Activated T-cell treated with anti-CD3 and anti-CD28 coated beads, Interleukin-2, amount 50 U/mL, for 1 hour (primary cell): Measurements from ENCODE around the gene RGS14.
"Not testable (repeated sequence)": the region's sequence is repeated elsewhere in the genome, so short reads cannot be mapped to it uniquely, and the experiment has no call there.

Experiments
- DNase-seq: peaks from one replicate; pipeline ENCODE4 v3.0.0-alpha.2; 2020

RGS14 gene

DNA sequence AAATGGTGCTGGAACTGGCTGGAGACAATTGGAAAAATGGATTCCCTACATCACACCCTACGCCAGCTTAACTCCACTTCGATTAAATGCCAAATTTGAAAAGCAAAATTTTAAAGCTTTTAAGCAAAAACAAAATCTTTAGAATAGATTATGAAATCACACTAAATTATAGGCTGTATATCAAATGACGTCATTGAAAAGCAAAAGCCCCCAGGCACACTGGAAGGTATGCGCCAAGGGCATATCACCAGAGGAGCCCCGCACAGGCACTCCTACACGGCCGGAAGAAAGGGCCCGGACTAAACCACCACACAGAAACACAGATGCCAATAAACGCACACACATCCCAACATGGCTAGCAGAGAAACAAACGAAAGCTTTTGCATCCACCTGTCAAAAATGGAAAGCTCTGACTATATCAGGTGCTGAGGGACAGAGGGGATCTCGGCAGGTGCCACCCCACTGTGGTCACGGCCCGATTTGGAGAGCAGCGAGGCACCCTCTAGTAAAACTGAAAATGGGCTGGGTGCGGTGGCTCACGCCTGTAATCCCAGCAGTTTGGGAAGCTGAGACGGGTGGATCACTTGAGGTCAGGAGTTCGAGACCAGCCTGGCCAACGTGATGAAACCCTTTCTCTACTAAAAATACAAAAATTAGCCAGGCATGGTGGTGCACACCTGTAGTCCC is 29.0 kb upstream of the RGS14 start:
- no peak for DNase-seq

DNA sequence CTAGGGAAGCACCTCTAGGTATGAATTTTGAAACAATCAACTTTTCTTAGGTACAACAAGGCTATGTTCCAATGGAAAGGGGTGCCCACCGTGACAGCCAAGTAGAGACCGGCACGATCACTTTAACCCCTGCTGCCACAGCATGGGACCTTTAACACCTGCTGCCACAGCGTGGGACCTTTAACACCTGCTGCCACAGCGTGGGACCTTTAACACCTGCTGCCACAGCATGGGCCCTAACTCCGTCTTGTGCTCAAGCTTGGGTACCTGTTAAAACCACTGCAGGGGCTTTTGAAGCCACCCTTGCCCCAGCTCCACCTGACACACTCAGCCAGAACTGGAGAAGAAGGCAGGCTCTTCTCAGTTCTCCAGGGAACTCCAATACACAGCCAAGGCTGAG is 27.8 kb upstream of the RGS14 start:
- no peak for DNase-seq

DNA sequence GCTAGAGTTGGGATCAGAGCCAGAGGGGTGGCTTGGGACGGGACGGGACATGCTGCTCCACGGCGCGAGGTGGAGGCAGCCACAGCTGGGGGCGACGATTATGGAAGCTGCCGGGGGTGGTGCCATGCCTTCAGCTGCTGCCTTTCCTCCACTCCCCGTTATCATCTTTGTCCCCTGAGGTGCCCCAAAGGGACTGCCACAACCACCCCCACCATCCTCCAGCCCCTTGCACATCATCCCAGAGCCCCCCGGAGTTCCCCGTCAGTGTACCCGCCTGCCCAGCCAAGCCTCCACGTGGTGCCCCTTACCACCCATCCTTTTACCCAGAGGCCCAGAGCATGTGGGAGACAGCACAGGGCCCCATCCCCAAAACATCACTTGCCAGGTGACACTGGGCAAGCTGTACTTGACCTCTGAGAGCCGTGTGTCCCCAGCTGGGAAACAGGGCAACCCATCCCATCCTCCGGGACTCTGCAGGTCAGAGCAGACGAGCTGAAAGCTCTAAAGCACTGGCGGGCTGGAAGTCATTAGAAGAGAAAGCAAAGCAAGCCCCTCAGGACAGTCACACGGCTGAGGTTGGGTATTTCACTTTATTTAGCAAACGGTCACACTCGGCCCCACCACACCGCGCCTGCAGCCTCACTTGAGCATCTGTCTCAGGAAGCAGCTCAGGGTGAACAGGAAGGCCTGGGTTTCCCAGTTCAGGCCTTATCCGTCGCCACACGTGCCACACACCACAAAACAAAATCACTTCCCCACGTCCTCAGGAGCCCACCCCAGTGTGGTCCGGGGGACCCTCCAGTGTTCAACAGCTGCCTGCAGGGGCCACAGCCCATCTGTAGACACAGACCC is 26.5 kb upstream of the RGS14 start:
- DNase-seq, result no peak

DNA sequence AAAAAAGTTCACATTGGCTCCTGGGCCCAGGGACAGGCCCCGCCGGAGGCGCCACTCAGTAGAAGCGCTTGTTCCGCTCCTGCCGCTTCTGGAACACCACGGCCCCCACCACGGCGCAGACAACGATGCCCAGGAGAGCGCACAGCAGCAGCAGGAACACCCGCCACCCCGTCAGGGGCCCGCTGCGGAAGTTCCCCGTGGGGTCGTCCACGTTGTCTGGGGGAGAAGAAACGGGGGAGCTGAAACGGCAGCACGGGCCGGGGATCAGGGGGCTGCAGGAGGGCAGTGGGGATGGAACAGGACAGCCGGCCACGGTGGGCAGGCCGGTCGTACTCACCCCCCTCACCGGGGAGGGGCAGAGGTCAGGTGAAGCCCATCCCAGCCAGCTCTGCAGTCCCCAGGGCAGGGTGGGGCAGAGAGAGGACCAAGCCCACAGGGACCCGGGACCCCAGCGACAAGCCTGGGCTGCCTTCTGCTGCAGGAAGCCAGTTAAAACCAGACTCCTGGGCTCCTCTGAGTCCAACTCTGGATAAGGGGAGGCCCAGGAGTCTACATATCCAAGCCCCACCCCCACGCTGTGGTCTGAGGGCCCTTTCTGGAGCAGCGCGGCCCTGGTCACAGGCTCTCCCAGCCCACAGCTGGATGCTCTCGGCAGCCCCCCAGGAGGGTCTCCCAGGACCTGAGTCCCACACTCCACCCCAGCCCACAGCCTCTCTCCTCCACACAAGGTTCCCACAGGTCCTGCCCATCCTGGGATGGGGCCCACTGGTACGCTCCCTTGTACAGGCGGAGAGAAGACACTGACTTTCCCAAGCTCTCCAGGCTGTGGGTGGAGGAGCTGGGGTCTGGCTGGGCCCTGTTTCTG is 25.5 kb upstream of the RGS14 start:
- no peak for DNase-seq

DNA sequence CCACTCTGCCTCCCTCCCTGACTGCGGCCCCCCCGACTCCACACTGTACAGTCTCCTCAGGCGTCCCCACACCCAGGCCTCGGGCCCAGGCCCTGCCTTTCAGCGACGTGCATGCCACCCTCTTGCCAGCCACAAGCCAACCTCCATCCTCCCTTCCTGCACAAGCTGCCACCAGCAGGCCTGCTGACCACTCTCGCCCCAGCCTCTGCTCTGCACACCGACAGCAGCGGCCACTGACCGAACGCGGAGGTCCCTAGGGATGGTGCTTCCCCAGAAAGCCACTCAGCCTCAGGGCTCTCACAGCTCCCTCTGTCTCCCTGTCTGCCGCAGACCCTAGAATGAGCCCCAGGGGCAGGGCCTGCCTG is 24.8 kb upstream of the RGS14 start:
- no peak for DNase-seq

DNA sequence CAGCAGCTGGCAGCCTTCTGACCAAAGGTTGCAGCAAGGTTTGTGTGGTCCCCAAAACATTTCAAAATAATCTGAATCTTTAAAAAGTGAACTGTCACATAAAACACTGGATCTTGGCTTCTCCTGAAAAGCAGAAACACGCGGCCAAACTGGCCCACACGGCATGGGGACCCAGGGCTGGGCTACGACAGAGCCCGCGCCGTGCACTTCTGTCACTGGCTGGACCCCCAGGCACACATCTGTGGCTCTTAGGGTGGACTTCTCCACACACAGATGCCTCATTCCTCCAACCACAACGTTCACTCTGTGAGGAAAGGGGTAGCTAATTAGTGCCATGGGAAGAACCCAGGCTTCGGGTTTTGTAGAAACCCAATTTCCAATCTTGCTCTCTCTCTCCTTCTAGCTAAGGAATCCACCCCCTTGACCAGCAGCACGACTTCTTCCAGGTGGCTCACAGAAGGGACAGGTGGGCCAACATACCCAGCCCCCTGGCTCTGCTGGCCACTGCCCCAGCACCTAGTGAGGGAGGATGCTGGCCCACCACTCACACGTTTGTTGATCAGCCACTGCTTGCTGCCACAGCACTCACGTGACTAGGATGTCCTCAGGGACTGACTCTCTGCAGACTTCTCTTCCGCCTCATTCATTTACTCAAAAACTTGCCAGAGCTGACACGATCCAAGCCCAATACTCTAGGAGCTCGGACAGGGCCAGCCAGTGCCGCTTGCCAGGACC is 24.1 kb upstream of the RGS14 start:
- DNase-seq, result no peak

DNA sequence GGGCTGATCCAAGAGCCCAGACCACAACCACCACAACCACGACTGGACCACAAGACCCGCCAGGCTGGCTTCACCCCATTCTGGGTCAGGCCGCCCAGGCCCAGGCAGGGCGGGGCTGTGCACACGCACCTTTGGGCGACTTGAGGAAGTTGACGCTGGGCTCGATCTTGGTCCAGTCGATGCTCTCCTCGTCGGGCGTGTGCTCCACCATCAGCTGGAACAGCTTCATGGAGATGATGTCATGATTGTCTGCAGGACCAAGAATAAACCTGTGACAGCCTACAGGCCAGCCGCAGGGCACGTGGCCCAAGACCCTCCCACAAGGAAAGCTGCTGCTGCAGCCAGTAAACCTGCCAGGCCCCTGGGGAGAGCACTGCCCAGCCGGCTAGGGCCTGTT is 23.6 kb upstream of the RGS14 start:
- DNase-seq, result no peak

DNA sequence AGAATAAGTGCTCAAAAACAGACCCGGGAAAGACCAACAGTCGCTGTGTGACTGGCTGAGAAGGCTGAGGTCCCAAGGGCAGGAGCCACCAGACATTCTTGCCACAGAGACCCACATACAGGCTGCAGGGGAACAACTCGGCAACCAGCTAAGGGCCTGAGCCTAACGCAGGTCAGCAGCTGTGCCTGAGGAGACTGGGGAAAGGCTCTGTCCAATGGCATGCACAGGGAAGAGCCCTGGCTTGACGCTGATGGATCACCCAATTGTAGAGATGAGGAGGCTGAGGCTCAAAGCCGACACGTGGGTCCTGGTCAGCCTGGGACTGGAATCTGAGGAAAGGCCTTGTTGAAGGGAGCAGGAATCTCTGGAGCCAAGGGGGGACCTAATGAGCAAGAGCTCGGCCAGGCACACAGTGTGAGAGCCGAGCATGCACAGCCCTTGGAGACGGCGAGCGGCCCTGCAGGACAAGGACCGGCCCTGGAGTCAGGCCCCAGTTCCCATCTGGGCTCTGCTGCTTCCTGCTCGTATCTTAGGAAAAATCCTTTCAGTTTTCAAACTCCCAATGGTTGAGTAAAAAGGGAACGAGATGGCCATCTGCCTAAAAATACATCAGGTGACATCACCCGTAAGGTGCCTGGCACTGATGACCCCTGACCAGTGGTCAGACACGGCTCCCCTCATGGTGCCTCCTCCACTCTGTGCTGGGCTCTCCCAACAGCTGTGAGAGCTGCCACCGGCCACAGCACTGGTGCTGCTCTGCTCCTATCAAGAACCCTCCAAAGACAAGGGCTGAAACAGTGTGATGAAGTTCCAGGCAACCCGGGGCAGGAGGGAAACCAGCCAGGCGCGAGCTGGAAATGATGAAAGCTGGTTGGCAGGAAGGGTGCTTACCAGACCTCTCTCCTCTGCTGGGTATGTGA is 22.7 kb upstream of the RGS14 start:
- DNase-seq, result no peak

DNA sequence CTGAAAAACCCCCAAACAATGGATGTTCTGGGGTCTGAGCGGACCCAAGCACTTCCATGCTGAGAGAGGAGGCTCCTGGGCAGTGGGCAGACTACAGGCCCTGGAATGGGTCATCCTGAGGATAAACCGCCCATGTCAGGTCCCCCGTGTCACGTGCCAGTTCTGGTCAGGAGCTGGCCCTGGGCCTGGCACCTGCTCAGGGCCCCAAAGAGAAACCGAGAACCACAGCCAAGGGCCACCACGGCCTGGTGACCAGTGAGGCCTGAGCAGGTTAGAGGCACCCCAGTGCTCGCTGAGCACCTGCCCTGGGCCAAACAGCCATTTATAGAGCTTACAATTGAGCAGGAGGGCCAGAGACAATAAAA is 22.0 kb upstream of the RGS14 start:
- no peak for DNase-seq

DNA sequence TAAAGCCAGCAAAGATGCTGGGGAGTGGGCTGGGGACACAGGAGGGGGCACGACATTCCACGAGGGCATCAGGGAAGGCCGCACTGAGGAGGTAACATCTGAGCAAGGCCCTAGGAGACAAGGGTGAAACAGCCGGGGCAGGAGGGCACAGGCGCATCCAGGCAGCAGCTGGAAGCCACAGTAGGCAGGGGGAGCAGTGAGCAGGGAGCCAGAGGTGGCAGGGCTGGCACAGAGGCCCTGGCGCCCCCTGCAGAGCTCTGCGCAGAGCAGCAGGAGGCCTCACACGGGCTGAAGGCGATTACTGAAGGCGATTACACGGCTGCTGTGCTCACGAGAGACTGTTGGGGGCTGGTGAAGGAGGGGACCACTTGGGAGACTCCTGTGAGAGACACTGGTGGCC is 21.6 kb upstream of the RGS14 start:
- DNase-seq, result no peak

DNA sequence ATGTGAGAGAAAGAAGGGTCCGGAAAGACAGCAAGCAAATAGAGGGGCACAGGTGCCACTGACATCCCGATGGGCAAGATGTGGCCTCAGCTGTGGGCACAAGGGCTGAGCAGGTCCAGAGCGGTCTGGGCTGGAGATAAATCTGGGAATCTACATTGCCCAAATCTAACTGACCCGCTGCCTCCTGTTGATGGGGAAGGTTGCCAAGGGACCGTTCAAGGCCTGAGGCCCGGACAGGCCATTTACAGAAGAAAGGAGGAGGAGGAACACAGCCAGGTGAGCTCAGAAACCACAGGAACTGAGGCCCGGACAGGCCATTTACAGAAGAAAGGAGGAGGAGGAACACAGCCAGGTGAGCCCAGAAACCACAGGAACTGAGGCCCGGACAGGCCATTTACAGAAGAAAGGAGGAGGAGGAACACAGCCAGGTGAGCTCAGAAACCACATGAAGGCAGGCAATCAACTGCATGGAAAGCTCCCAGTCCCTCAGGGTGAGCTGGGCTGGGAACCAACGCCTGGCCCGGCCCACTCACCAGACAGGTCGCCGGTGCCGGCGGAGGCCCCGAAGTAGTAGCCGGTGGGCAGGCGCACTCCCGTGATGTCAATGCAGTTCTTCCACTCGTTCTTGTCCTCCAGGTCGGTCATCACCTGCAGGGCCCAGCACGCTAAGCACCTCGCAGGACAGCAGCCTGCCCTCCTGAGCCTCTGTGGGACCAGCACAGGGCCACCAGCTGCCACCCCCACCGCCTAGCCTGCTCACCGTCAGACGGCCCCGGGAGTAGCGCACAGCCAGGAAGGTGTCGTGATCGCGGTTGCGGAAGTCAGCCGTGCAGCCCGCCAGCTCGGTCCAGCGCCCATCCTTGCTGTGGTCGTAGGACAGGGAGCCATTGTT is 20.9 kb upstream of the RGS14 start:
- no peak for DNase-seq

DNA sequence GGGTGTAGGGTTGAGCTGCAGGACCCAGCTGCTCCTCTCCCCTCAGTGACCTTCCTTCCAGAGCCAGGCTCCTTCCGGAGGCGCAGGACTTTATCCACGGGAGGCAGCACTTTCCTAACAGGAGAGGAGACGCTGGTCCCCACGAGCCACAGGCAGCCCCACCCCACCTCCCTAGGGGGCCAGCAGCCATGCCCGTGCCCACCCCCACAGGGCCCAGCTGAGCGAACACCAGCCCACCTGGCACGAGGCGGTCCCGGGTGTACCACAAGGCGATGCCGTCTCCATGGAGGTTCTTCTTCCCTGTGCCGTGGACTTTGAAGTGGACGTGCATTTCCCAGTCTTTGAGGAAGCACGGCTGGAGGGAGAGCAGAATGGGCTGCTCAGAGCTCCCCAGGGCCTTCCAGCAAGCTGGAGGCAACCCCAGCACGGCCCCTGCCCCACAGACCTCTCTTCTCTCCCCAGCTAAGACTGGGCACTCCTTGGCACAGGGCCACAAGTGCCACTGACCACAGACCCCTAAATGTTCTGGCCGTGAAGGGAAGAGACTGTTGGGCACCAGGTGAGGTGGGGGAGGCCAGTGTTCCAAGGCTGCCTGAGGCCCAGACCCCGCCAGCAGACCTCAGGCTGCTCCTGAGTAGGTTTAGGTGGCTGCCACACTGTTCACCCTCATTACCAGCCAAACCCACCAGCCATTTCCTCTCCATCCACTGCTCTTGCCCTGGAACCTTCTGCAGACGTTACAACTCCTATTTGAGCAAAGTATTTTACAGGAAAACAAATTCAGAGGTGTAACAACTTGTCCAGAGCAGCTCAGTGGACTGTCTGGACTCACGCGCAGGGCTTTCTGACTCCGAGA is 19.2 kb upstream of the RGS14 start:
- no peak for DNase-seq

DNA sequence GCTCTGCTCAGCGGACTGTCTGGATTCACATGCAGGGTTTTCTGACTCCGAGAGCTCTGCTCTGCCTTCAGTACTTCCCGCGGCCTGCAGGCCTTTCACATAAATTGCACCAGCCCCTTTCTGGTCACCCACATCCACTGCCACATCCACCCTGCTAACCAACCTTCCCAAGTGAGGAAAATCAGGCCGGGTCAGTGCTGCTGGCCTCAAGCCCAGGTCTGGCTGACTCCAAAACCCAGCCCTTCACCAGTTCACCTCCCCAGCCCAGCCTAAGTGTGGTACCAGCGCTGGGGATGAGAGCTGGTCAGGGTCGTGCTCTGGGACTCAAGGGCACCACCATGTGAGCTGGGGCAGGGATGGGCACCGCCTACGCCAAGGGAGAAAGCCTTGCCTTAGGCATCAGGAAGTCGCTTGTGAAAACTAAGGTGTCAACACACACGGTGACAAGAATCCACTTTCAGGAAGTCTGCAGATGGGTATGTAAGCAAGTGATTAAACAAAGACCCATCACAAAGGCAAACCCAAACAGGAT is 18.6 kb upstream of the RGS14 start:
- no peak for DNase-seq

DNA sequence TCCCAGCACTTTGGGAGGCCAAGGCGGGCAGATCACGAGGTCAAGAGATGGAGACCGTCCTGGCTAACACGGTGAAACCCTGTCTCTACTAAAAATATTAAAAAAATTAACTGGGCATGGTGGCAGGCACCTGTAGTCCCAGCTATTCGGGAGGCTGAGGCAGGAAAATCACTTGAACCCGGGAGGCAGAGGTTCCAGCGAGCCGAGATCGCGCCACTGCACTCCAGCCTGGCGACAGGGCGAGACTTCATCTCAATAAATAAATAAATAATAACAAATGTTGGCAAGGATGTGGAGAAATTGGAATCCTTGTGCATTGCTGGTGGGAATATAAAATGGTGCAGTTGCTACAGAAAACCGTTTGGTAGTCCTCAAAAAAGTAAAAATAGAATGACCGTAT is 14.7 kb upstream of the RGS14 start:
- DNase-seq, result not testable (repeated sequence)

DNA sequence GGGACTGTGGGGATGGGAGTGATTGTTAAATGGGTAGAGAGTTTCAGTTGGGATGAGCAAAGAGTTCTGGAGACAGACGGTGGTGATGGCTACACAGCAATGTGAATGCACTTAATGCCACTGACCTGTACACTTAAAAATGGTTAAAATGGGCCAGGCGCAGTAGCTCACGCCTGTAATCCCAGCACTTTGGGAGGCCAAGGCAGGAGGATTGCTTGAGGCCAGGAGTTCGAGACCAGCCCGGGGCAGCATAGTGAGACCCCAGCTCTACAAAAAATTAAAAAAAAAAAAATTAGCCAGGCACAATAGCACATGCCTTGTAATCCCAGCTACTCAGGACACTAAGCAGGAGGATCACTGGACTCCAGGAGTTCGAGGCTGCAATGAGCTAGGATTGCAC is 13.9 kb upstream of the RGS14 start:
- DNase-seq, result no peak

DNA sequence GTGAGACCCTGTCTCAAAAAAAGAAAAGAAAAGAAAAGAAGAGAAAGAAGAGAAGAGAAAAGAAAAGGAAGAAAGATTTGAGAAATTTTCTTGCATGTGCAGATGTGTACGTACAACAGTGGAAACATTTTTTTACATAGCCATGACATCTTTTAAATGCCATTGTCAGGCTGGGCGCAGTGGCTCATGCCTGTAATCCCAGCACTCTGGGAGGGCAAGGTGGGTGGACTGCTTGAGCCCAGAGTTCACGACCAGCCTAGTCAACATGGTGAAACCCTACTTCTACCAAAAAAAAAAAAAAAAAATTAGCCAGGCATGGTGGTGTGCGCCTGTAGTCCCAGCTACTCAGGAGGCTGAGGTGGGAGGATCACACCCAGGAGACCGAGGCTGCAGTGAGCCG is 12.8 kb upstream of the RGS14 start:
- DNase-seq, result no peak

DNA sequence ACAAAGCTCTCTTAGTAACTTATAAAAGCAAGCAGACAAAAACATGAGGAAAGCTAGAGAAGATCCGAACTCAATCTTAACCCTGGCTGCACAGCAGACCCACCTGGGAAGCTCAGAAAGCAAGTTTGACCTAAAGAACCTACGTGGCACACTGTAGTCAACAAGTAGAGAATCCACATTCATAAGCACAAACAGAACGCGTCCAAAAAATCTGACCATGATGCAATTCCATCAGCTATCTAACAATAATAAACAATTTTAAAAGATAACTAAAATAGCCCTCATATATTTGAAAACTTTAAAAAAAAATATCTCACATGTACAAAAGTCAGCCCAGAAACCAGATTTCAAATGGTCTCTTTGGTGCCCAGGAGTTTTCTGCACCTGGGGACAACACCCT is 10.9 kb upstream of the RGS14 start:
- no peak for DNase-seq

DNA sequence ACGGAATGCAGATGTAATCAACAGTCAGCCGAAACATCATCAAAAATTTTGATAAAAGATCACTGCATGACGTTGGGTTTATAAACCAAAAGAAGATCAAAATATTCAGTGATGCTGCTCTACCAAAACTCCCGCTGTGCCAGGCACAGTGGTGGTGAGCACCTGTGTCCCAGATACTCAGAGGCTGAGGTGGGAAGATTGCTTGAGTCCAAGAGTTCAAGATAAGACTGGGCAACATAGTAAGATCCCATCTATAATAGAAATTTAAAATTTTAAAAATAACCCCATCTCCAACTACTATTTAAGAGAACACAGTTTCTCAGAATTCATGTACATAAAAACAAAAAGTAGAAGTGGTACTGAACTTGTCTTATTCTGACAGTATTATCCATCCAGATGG is 10.0 kb upstream of the RGS14 start:
- DNase-seq, result no peak

DNA sequence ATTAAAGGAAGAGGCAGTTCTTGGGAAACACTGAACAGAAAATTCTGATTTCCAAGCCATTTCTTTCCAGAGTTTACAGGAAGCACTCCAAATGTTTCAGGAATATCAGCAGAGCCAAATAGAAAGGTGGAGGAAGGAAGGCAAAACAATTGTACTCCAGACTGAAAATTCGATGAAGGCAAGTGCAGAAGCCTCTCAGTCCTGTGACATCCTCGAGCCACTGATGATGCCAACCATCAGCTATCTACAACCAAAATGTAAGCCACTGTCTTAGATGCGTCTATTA is 8.4 kb upstream of the RGS14 start:
- DNase-seq, result no peak

DNA sequence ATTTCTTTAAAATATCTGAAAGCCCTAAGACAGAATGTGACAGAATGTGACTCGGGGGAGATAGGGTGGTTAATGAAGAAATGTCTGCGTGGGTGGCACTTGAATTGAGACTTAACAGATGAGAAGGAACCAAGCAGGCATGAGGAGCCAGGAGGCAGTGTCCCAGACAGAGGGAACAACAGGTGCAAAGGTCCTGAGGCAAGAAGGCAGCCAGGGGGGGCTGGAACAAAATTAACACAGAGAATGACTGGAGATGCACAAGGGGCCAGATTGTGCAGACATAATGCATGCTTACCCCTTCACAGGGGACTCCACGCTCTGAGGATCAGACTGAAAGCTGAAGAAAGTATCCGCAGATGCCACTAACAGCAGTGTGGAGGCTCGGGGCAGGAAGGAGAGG is 8.0 kb upstream of the RGS14 start:
- DNase-seq, result no peak
